A549 (cell line): ENCODE measurements around the gene EML4. TPM values are rescaled to one million over a fixed set of nuclear protein-coding genes. Genes with fewer than 3 reads are reported as not detected.

ENCODE experiments used
- ATAC-seq, 2 experiments: fragments of 200-7000 bp in 1 of 2; fragments of >200 bp in 1 of 2; cut with Nextera tagmentation in 1 of 2; cut with Tn5 transposase in 1 of 2; 3 replicates each; pipeline versions ENCODE4 v1.8.0 to v1.9.1; 2018 to 2020; ENCODE audit warnings: mild to moderate bottlenecking in 1 of 2, moderate library complexity in 1 of 2
- CTCF ChIA-PET: fragments of 300-600 bp; sonication (Branson Sonifier 250); formaldehyde crosslinking; extraction: SDS; loops from one replicate; lab custom pipeline; 2021; ENCODE audit warnings: antibody characterized with exemption, inconsistent platforms; lab: Yijun Ruan, JAX
- POLR2A ChIA-PET: fragments of 350-600 bp; formaldehyde crosslinking; extraction: SDS; loops from one replicate; lab custom pipeline; 2021; ENCODE audit warnings: antibody characterized with exemption, inconsistent platforms; lab: Yijun Ruan, JAX
- DNase-seq, 2 experiments: peaks; one replicate each; pipeline versions ENCODE4 v3.0.0 to v3.0.0-alpha.2; 2011 to 2016; ENCODE audit warnings: low read depth in 1 of 2, low spot score in 1 of 2
- FAIRE-seq: peaks from 2 replicates; lab custom pipeline; 2011; peaks lifted over from hg19 to GRCh38; lab: Jason Lieb, UNC
- H3K27ac ChIP-seq, 2 experiments: fragments of >200 bp; sonication (Bioruptor Twin); formaldehyde crosslinking; 3 replicates each; pipeline ENCODE4 v1.5.1; 2016 to 2017
- H3K4me1 ChIP-seq: fragments of >200 bp; sonication (Bioruptor Twin); formaldehyde crosslinking; 3 replicates; pipeline ENCODE4 v1.6.1; 2016
- H3K4me2 ChIP-seq: fragments of >200 bp; sonication (Bioruptor Twin); formaldehyde crosslinking; 3 replicates; pipeline ENCODE4 v1.6.1; 2016
- H3K4me3 ChIP-seq: fragments of >200 bp; sonication (Bioruptor Twin); formaldehyde crosslinking; 3 replicates; pipeline ENCODE4 v1.5.1; 2016
- H3K9me3 ChIP-seq: fragments of >200 bp; sonication (Bioruptor Twin); formaldehyde crosslinking; 3 replicates; pipeline ENCODE4 v1.6.1; 2016
- BHLHE40 ChIP-seq: IDR thresholded peaks from 2 replicates; pipeline ENCODE4 v1.6.1; 2012; ENCODE audit warnings: low read depth, low read length, inconsistent platforms
- CBX8 ChIP-seq: fragments of 200-600 bp; sonication (generic); IDR thresholded peaks from 2 replicates; pipeline ENCODE4 v1.6.1; 2016
- CHD2 ChIP-seq: fragments of 150-350 bp; IDR thresholded peaks from 2 replicates; pipeline ENCODE4 v1.6.1; 2014; ENCODE audit warnings: low read length; ENCODE audit not compliant: partially characterized antibody
- CHD4 ChIP-seq: fragments of 200-600 bp; sonication (generic); IDR thresholded peaks from 2 replicates; pipeline ENCODE4 v1.6.1; 2016; ENCODE audit warnings: antibody characterized with exemption, mild to moderate bottlenecking, borderline replicate concordance
- CTCF ChIP-seq: fragments of >200 bp; sonication (Bioruptor Twin); formaldehyde crosslinking; IDR thresholded peaks from 3 replicates; pipeline ENCODE4 v1.5.1; 2016
- E2F6 ChIP-seq: IDR thresholded peaks from 2 replicates; pipeline ENCODE4 v1.6.1; 2012; ENCODE audit warnings: low read depth, borderline replicate concordance
- EHF ChIP-seq: fragments of 250-450 bp; sonication (Bioruptor Pico); IDR thresholded peaks from 2 replicates; pipeline ENCODE4 v1.5.0; 2020; ENCODE audit warnings: mild to moderate bottlenecking
- EP300 ChIP-seq, 2 experiments: fragments of >200 bp; sonication (Bioruptor Twin); formaldehyde crosslinking; IDR thresholded peaks; 2 replicates in 1 of 2; 3 replicates in 1 of 2; pipeline ENCODE4 v1.6.1; 2016 to 2017
- FOSB ChIP-seq: fragments of 250-450 bp; sonication (Bioruptor Pico); IDR thresholded peaks from 2 replicates; pipeline ENCODE4 v1.5.0; 2020; ENCODE audit warnings: mild to moderate bottlenecking, moderate library complexity
- FOXS1 ChIP-seq: fragments of 250-450 bp; sonication (Bioruptor Pico); IDR thresholded peaks from 2 replicates; pipeline ENCODE4 v1.5.0; 2020; ENCODE audit warnings: mild to moderate bottlenecking, moderate library complexity
- GATA3 ChIP-seq: IDR thresholded peaks from 2 replicates; pipeline ENCODE4 v1.6.1; 2012; ENCODE audit warnings: borderline replicate concordance
- HES2 ChIP-seq: fragments of >200 bp; sonication (Bioruptor Twin); formaldehyde crosslinking; IDR thresholded peaks from 2 replicates; pipeline ENCODE4 v1.6.1; 2016
- HEYL ChIP-seq: fragments of 250-450 bp; sonication (Bioruptor Pico); IDR thresholded peaks from 2 replicates; pipeline ENCODE4 v1.8.0; 2021; ENCODE audit warnings: mild to moderate bottlenecking, moderate library complexity
- HOXA7 ChIP-seq: fragments of 250-450 bp; sonication (Bioruptor Pico); IDR thresholded peaks from 2 replicates; pipeline ENCODE4 v1.5.0; 2020; ENCODE audit warnings: mild to moderate bottlenecking, moderate library complexity
- HOXB5 ChIP-seq: fragments of 250-450 bp; sonication (Bioruptor Pico); IDR thresholded peaks from 2 replicates; pipeline ENCODE4 v1.5.0; 2020; ENCODE audit warnings: mild to moderate bottlenecking, moderate library complexity
- JUN ChIP-seq, 2 experiments: fragments of >200 bp; sonication (Bioruptor Twin); formaldehyde crosslinking; IDR thresholded peaks; 2 replicates in 1 of 2; 3 replicates in 1 of 2; pipeline ENCODE4 v1.6.1; 2016 to 2017
- JUNB ChIP-seq: fragments of >200 bp; sonication (Bioruptor Twin); formaldehyde crosslinking; IDR thresholded peaks from 2 replicates; pipeline ENCODE4 v1.6.1; 2016
- KDM1A ChIP-seq: fragments of 200-600 bp; sonication (generic); IDR thresholded peaks from 2 replicates; pipeline ENCODE4 v1.6.1; 2016; ENCODE audit warnings: low read depth, mild to moderate bottlenecking
- KDM5A ChIP-seq: fragments of 200-600 bp; sonication (generic); IDR thresholded peaks from 2 replicates; pipeline ENCODE4 v1.6.1; 2016; ENCODE audit warnings: antibody characterized with exemption, mild to moderate bottlenecking
- MAZ ChIP-seq: fragments of 150-350 bp; IDR thresholded peaks from 2 replicates; pipeline ENCODE4 v1.6.1; 2014; ENCODE audit warnings: antibody characterized with exemption, low read depth, low read length, borderline replicate concordance
- NFE2L2 ChIP-seq: fragments of 150-350 bp; conservative IDR thresholded peaks from 2 replicates; pipeline ENCODE4 v1.6.1; 2014; ENCODE audit warnings: low read length
- NPAS2 ChIP-seq: fragments of 250-450 bp; sonication (Bioruptor Pico); IDR thresholded peaks from 2 replicates; pipeline ENCODE4 v1.8.0; 2022; ENCODE audit warnings: mild to moderate bottlenecking, moderate library complexity, borderline replicate concordance
- PBX3 ChIP-seq: IDR thresholded peaks from 2 replicates; pipeline ENCODE4 v1.6.1; 2012
- PHF8 ChIP-seq: fragments of 200-600 bp; sonication (generic); IDR thresholded peaks from 2 replicates; pipeline ENCODE4 v1.6.1; 2016; ENCODE audit warnings: low read depth, mild to moderate bottlenecking, antibody characterized with exemption, moderate library complexity, borderline replicate concordance
- RAD21 ChIP-seq, 2 experiments: fragments of >200 bp in 1 of 2; sonication (Bioruptor Twin) in 1 of 2; formaldehyde crosslinking in 1 of 2; IDR thresholded peaks in 1 of 2; conservative IDR thresholded peaks in 1 of 2; 2 replicates in 1 of 2; 3 replicates in 1 of 2; pipeline ENCODE4 v1.6.1; 2012 to 2018; ENCODE audit warnings: inconsistent platforms in 1 of 2
- RCOR1 ChIP-seq: fragments of 150-350 bp; IDR thresholded peaks from 2 replicates; pipeline ENCODE4 v1.6.1; 2014; ENCODE audit warnings: antibody characterized with exemption, low read length, low read depth
- RNF2 ChIP-seq: fragments of 200-600 bp; sonication (generic); IDR thresholded peaks from 2 replicates; pipeline ENCODE4 v1.6.1; 2016; ENCODE audit warnings: low read depth, mild to moderate bottlenecking, antibody characterized with exemption, moderate library complexity, borderline replicate concordance
- TFCP2L1 ChIP-seq: fragments of 250-450 bp; sonication (Bioruptor Pico); IDR thresholded peaks from 2 replicates; pipeline ENCODE4 v1.5.0; 2021; ENCODE audit warnings: mild to moderate bottlenecking
- USF2 ChIP-seq: fragments of 450-650 bp; IDR thresholded peaks from 2 replicates; pipeline ENCODE4 v1.6.1; 2014; ENCODE audit warnings: antibody characterized with exemption
- ZC3H11A ChIP-seq: fragments of 450-650 bp; IDR thresholded peaks from 2 replicates; pipeline ENCODE4 v1.6.1; 2014; ENCODE audit warnings: antibody characterized with exemption, mild to moderate bottlenecking
- ZFP36 ChIP-seq: fragments of 450-650 bp; IDR thresholded peaks from 2 replicates; pipeline ENCODE4 v1.6.1; 2014; ENCODE audit warnings: borderline replicate concordance; ENCODE audit not compliant: partially characterized antibody
- ZNF302 ChIP-seq: fragments of 250-450 bp; sonication (Bioruptor Pico); IDR thresholded peaks from 2 replicates; pipeline ENCODE4 v1.9.0; 2021; ENCODE audit warnings: inconsistent platforms, mild to moderate bottlenecking, moderate library complexity
- WGBS: methylation state at CpG from one replicate; pipeline ENCODE4 v1.1.6; 2017; ENCODE audit errors: missing lambda C conversion rate; 5-methylcytosine and 5-hydroxymethylcytosine counted together
- polyA plus RNA-seq, 4 experiments: library from polyadenylated mRNA; depleted of rRNA in 3 of 4; stranded (reverse); fragments of >200 nt; fragmentation: RNase III in 1 of 4; extraction: RNeasy Plus Mini Kit Qiagen cat#74134 plus additional on column Dnase treatment in 1 of 4; gene quantifications; 2 replicates in 3 of 4; 3 replicates in 1 of 4; pipeline ENCODE4 v1.2.3, GENCODE V29; 2011 to 2017

EML4 gene
- polyA plus RNA-seq, 2 of the 4 experiments (the other 2 are of a cell fraction): 34.6 to 130 TPM

GRCh38 chr2:42140496-42140895 lies 28.7 kb upstream of the EML4 start:
- Histone ChIP-seq H3K9me3 (no peaks in the 10 kb centered on the region), H3K4me3 (no peak overlapping the region), H3K4me2 (peak overlapping the region; percentile 86), H3K4me1 (peaks cover 76% of the 10 kb centered on the region), H3K27ac (peak overlapping the region; percentile 79 to 87; a peak in 5 of 6 replicates)
- TF ChIP-seq NFE2L2: no peak
- no peak for TF ChIP-seq JUNB
- TF ChIP-seq PHF8: no peak
- no peak for TF ChIP-seq FOXS1
- TF ChIP-seq TFCP2L1 (CRISPR knock-in tag): no peak
- TF ChIP-seq GATA3: no peak
- no peak for TF ChIP-seq MAZ
- TF ChIP-seq KDM1A: no peak
- no peak for TF ChIP-seq HES2
- no peak for TF ChIP-seq JUN (IDR thresholded peaks at IDR 0.05)
- no peak for TF ChIP-seq RAD21 (conservative IDR thresholded peaks at IDR 0.05 in 1 of 2, IDR thresholded peaks at IDR 0.05 in 1 of 2)
- no peak for TF ChIP-seq HOXA7 (CRISPR knock-in tag)
- TF ChIP-seq CBX8: no peak
- TF ChIP-seq ZFP36: no peak
- no peak for TF ChIP-seq HOXB5 (CRISPR knock-in tag)
- TF ChIP-seq RNF2: no peak
- TF ChIP-seq RCOR1: no peak
- 95% methylated on average over 2 of the region's 2 CpGs for WGBS
- DNase-seq (no peak), FAIRE-seq (no peak), ATAC-seq (no peak)
- ChIA-PET CTCF (interaction anchor here (1.5 to 4.3 kb wide), 3 partner anchors 14 to 286 kb away, joined by 4 to 27 read pairs (median 7); no protein-coding TSS in a partner anchor), POLR2A (no interaction called here)

- Histone ChIP-seq H3K4me3 (peak overlapping the region; percentile 26), H3K4me2 (peak overlapping the region; percentile 86), H3K27ac (peak overlapping the region; percentile 79 to 87), H3K4me1 (peaks cover 62% of the 10 kb centered on the region), H3K9me3 (no peaks in the 10 kb centered on the region)
- DNase-seq (peak; percentile 77 to 91), ATAC-seq (peak; percentile 79 to 84), FAIRE-seq (no peak)
- ChIA-PET CTCF (interaction anchor here (0.6 to 4.3 kb wide), 10 partner anchors 15 to 301 kb away, joined by 3 to 27 read pairs (median 4); no protein-coding TSS in a partner anchor), POLR2A (interaction anchor here (0.6 to 2.2 kb wide), 7 partner anchors 9 to 668 kb away, joined by 3 to 26 read pairs (median 5); no protein-coding TSS in a partner anchor)
- 1% methylated on average over 13 of the region's 13 CpGs for WGBS
- TF ChIP-seq CHD2 (no peak), GATA3 (peak; percentile 58; the same call in 1 of the 2 replicates), ZNF302 (CRISPR knock-in tag) (0 out of 2 replicates have a peak, but pooled peaks have one; percentile 27), CHD4 (no peak), HOXA7 (CRISPR knock-in tag) (no peak), CBX8 (no peak), USF2 (no peak), FOSB (CRISPR knock-in tag) (no peak), CTCF (no peak), EHF (CRISPR knock-in tag) (no peak), KDM5A (no peak), PBX3 (no peak), BHLHE40 (no peak), MAZ (no peak), HOXB5 (CRISPR knock-in tag) (peak; percentile 62; the same call in 1 of the 2 replicates), ZFP36 (no peak), HEYL (CRISPR knock-in tag) (no peak), JUNB (no peak), NPAS2 (no peak), TFCP2L1 (CRISPR knock-in tag) (no peak), E2F6 (peak; percentile 70; the same call in 1 of the 2 replicates), ZC3H11A (no peak), EP300 (IDR thresholded peaks at IDR 0.05) (peak in 1 of 2 experiments; percentile 10; a peak in 1 of 5 replicates)
Measured at GRCh38 chr2:42141687-42142546, 27.2 kb upstream of the EML4 start.
